Measurements from ENCODE around the gene CDH23. TPM values are rescaled to one million over a fixed set of nuclear protein-coding genes. Genes with fewer than 3 reads are reported as not detected.

Gene CDH23
- total and polyA plus RNA-seq, 9 of the 15 experiments (the other 6 are each of a cell fraction or from before 2014, with no cell fraction given) = 0.18 to 1.2 (median 0.47) TPM

DNA sequence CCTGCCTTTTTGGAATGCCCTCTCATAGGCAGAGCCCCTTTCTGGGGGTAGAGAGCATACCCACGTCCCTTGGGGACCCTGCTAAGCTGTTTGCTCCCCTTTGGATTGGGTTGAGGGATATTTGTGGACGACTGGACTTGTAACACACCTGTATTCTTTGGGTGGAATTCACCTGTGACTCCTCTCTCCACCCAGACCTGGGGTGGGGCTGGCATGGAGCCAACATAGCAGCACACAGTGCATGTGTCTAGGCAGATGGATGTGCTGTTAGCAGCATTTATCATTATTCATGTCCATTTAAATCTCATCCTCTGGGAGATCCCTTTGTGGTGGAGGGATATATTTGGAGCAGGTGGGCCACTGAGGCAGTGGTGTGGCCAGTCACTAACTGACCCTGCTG, 51.0 kb downstream of the CDH23 start:
- H4K20me1 ChIP-seq (replicated peaks; ENCODE audit: control insufficient read depth, insufficient read depth, low read length) = peaks cover 18% of the 10 kb centered on the region
- H3K79me2 ChIP-seq (ENCODE audit: control insufficient read depth, insufficient read depth, low read length) = no peaks in the 10 kb centered on the region
- POLR2A ChIA-PET = no interaction called here
- H3K9me3 ChIP-seq (replicated peaks; ENCODE audit: control insufficient read depth, insufficient read depth, low read depth, low read length) = no peaks in the 10 kb centered on the region
- no peak overlapping the region for H3K27ac ChIP-seq (ENCODE audit: extremely low read depth, low read depth, low read length)
- H3K4me2 ChIP-seq (ENCODE audit: insufficient read depth, low read length) = no peak overlapping the region
- no peak overlapping the region for H3K9ac ChIP-seq (ENCODE audit: insufficient read depth in 1 of 2, low read depth in 2 of 2, low read length in 2 of 2)
- in situ Hi-C loops (cut with MboI) (no loop called here), intact Hi-C loops (cut with micrococcal nuclease) (no loop called here)
- no peak for TF ChIP-seq NCOA2 (IDR thresholded peaks at IDR 0.05; ENCODE audit: partially characterized antibody in 2 of 2)
- no peak for TF ChIP-seq SLC30A9 (CRISPR knock-in tag; IDR thresholded peaks at IDR 0.05)
- peak; percentile 55 for TF ChIP-seq NFIX (CRISPR knock-in tag; IDR thresholded peaks at IDR 0.05; ENCODE audit: low read depth)
- peak; percentile 90 for TF ChIP-seq NFIC (IDR thresholded peaks at IDR 0.05)
- TF ChIP-seq ZNF146 (CRISPR knock-in tag; IDR thresholded peaks at IDR 0.05; ENCODE audit: unreplicated experiment) = no peak
- TF ChIP-seq CREB1 (IDR thresholded peaks at IDR 0.05) = no peak
- TF ChIP-seq CREB1 (CRISPR knock-in tag; IDR thresholded peaks at IDR 0.05) = no peak
- H3K27me3 ChIP-seq (ENCODE audit: control insufficient read depth in 2 of 2, insufficient read depth in 2 of 2, low read length in 2 of 2) = peaks cover 31 to 84% of the 10 kb centered on the region in 2 experiments
- H3K36me3 ChIP-seq (ENCODE audit: control insufficient read depth, insufficient read depth, low read length) = no peaks in the 10 kb centered on the region
- 4% methylated on average over 2 of the region's 2 CpGs for WGBS (ENCODE audit: insufficient coverage, low coverage, missing lambda C conversion rate)
- FAIRE-seq (no peak), ATAC-seq (no peak), DNase-seq (ENCODE audit: extremely low read depth in 1 of 4, low spot score in 3 of 4) (no peak)
- no peak overlapping the region for H2AFZ ChIP-seq (ENCODE audit: low read depth, low read length)
- H3K4me3 ChIP-seq = no peak overlapping the region
- H3K9me1 ChIP-seq (ENCODE audit: control insufficient read depth, insufficient read depth, low read length) = no peaks in the 10 kb centered on the region
- no peaks in the 10 kb centered on the region for H3K4me1 ChIP-seq (replicated peaks in 1 of 2; ENCODE audit: control insufficient read depth in 2 of 2, insufficient read depth in 2 of 2, low read length in 2 of 2)
- no TSS peak for BruUV-seq (replicated peaks)
- CTCF ChIA-PET (ENCODE audit: low intra/inter-chr PET ratio) = no interaction called here

DNA sequence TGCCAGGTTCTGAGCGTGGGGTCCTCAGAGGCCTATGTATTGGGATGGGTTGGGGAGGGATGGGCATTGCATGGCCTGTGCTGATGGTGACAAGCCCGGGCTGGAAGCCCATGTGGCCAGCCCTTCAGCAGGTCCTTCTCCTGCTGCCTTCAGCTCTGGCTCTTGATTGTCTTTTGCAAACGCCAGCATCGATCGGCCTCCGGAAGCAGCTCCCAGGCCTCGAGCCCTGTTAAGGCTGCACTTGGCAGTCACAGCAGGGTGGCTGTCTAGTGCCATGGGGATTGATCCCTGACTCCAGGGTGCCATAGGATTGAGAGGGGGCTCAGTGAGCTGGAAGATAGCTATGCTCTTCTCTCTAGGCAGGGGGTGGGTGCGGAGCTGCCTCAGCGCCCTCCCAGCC, 51.4 kb downstream of the CDH23 start:
- intact Hi-C loops (cut with micrococcal nuclease) = no loop called here
- POLR2A ChIA-PET = no interaction called here
- Histone ChIP-seq H3K27me3 (ENCODE audit: control insufficient read depth in 2 of 2, insufficient read depth in 2 of 2, low read length in 2 of 2) (peaks cover 33 to 84% of the 10 kb centered on the region in 2 experiments), H4K20me1 (replicated peaks; ENCODE audit: control insufficient read depth, insufficient read depth, low read length) (peaks cover 13% of the 10 kb centered on the region), H3K27ac (ENCODE audit: extremely low read depth, low read depth, low read length) (no peak overlapping the region), H3K9me3 (replicated peaks; ENCODE audit: control insufficient read depth, insufficient read depth, low read depth, low read length) (no peaks in the 10 kb centered on the region), H3K79me2 (ENCODE audit: control insufficient read depth, insufficient read depth, low read length) (no peaks in the 10 kb centered on the region), H3K4me3 (no peak overlapping the region), H3K36me3 (ENCODE audit: control insufficient read depth, insufficient read depth, low read length) (no peaks in the 10 kb centered on the region), H2AFZ (ENCODE audit: low read depth, low read length) (no peak overlapping the region), H3K9ac (ENCODE audit: insufficient read depth in 1 of 2, low read depth in 2 of 2, low read length in 2 of 2) (peak overlapping the region in 1 of 2 experiments; percentile 32; a peak in 1 of 4 replicates), H3K9me1 (ENCODE audit: control insufficient read depth, insufficient read depth, low read length) (no peaks in the 10 kb centered on the region), H3K4me1 (replicated peaks in 1 of 2; ENCODE audit: control insufficient read depth in 2 of 2, insufficient read depth in 2 of 2, low read length in 2 of 2) (no peaks in the 10 kb centered on the region), H3K4me2 (ENCODE audit: insufficient read depth, low read length) (no peak overlapping the region)
- FAIRE-seq (no peak), ATAC-seq (no peak), DNase-seq (ENCODE audit: extremely low read depth in 1 of 4, low spot score in 3 of 4) (no peak)
- CTCF ChIA-PET (ENCODE audit: low intra/inter-chr PET ratio) = no interaction called here
- BruUV-seq (replicated peaks) = no TSS peak
- 3% methylated on average over 9 of the region's 9 CpGs for WGBS (ENCODE audit: insufficient coverage, low coverage, missing lambda C conversion rate)
- in situ Hi-C loops (cut with MboI) = no loop called here
- TF ChIP-seq, protein P1, sequence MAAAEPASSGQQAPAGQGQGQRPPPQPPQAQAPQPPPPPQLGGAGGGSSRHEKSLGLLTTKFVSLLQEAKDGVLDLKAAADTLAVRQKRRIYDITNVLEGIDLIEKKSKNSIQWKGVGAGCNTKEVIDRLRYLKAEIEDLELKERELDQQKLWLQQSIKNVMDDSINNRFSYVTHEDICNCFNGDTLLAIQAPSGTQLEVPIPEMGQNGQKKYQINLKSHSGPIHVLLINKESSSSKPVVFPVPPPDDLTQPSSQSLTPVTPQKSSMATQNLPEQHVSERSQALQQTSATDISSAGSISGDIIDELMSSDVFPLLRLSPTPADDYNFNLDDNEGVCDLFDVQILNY (CRISPR knock-in tag; IDR thresholded peaks at IDR 0.05) = no peak
- no peak for TF ChIP-seq SMAD3 (CRISPR knock-in tag; conservative IDR thresholded peaks at IDR 0.05)
- TF ChIP-seq SMC3 (conservative IDR thresholded peaks at IDR 0.05; ENCODE audit: insufficient read depth, low read depth, low read length) = no peak
- TF ChIP-seq CHD2 (IDR thresholded peaks at IDR 0.05; ENCODE audit: low read depth, low read length) = no peak
- TF ChIP-seq KLF10 (CRISPR knock-in tag; IDR thresholded peaks at IDR 0.05) = no peak
- TF ChIP-seq ZNF764 (CRISPR knock-in tag; IDR thresholded peaks at IDR 0.05; ENCODE audit: low read depth) = no peak
- TF ChIP-seq, protein P2, sequence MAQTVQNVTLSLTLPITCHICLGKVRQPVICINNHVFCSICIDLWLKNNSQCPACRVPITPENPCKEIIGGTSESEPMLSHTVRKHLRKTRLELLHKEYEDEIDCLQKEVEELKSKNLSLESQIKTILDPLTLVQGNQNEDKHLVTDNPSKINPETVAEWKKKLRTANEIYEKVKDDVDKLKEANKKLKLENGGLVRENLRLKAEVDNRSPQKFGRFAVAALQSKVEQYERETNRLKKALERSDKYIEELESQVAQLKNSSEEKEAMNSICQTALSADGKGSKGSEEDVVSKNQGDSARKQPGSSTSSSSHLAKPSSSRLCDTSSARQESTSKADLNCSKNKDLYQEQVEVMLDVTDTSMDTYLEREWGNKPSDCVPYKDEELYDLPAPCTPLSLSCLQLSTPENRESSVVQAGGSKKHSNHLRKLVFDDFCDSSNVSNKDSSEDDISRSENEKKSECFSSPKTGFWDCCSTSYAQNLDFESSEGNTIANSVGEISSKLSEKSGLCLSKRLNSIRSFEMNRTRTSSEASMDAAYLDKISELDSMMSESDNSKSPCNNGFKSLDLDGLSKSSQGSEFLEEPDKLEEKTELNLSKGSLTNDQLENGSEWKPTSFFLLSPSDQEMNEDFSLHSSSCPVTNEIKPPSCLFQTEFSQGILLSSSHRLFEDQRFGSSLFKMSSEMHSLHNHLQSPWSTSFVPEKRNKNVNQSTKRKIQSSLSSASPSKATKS (CRISPR knock-in tag; IDR thresholded peaks at IDR 0.05) = no peak
